NT2/D1 (cell line): ENCODE data around the gene CUL1.

Source experiments
- DNase-seq: peaks from one replicate; pipeline ENCODE4 v3.0.0-alpha.2; 2011; ENCODE audit warnings: low read depth, low spot score
- H3K27me3 ChIP-seq: 2 replicates; pipeline ENCODE4 v1.6.0; 2011; ENCODE audit warnings: mild to moderate bottlenecking; ENCODE audit not compliant: insufficient read length, insufficient read depth
- H3K36me3 ChIP-seq: 2 replicates; pipeline ENCODE4 v1.6.1; 2011; ENCODE audit warnings: mild to moderate bottlenecking, low read length, mixed read lengths; ENCODE audit not compliant: insufficient read depth, insufficient read length
- H3K4me1 ChIP-seq: 2 replicates; pipeline ENCODE4 v1.5.1; 2011; ENCODE audit not compliant: insufficient read depth, insufficient read length
- H3K4me3 ChIP-seq: 2 replicates; pipeline ENCODE4 v1.5.1; 2011; ENCODE audit warnings: low read depth; ENCODE audit not compliant: insufficient read length
- H3K9ac ChIP-seq: 2 replicates; pipeline ENCODE4 v1.6.0; 2011; ENCODE audit warnings: low read depth; ENCODE audit not compliant: insufficient read length
- H3K9me3 ChIP-seq: 2 replicates; pipeline ENCODE4 v1.5.1; 2011; ENCODE audit warnings: mild to moderate bottlenecking, low read length; ENCODE audit not compliant: insufficient read depth
- SUZ12 ChIP-seq: IDR thresholded peaks from 2 replicates; pipeline ENCODE4 v1.6.1; 2011; ENCODE audit not compliant: insufficient read length, insufficient read depth; ENCODE audit errors: extremely low read depth
- YY1 ChIP-seq: IDR thresholded peaks from 2 replicates; pipeline ENCODE4 v1.6.1; 2011; ENCODE audit not compliant: insufficient read length, insufficient read depth
- ZNF274 ChIP-seq: IDR thresholded peaks from 2 replicates; pipeline ENCODE4 v1.6.1; 2011; ENCODE audit warnings: mild to moderate bottlenecking, low read depth, low read length

The CUL1 gene

GRCh38 chr7:148811892-148812291 is 113.2 kb downstream of the CUL1 start:
- no peak for DNase-seq
- H3K4me1 ChIP-seq = no peaks in the 10 kb centered on the region
- H3K4me3 ChIP-seq = no peak overlapping the region
- peaks cover 68% of the 10 kb centered on the region for H3K36me3 ChIP-seq
- no peaks in the 10 kb centered on the region for H3K9me3 ChIP-seq
- H3K9ac ChIP-seq = no peak overlapping the region
- TF ChIP-seq SUZ12 (no peak), YY1 (no peak), ZNF274 (no peak)
- H3K27me3 ChIP-seq = no peaks in the 10 kb centered on the region

GRCh38 chr7:148813890-148814289 is 115.2 kb downstream of the CUL1 start:
- Histone ChIP-seq H3K4me1 (no peaks in the 10 kb centered on the region), H3K36me3 (peaks cover 64% of the 10 kb centered on the region), H3K27me3 (no peaks in the 10 kb centered on the region), H3K9me3 (no peaks in the 10 kb centered on the region), H3K9ac (no peak overlapping the region), H3K4me3 (no peak overlapping the region)
- TF ChIP-seq YY1 (no peak), SUZ12 (no peak), ZNF274 (no peak)
- no peak for DNase-seq

- no peaks in the 10 kb centered on the region for H3K9me3 ChIP-seq
- no peak for DNase-seq
- peaks cover 61% of the 10 kb centered on the region for H3K36me3 ChIP-seq
- no peak overlapping the region for H3K4me3 ChIP-seq
- no peaks in the 10 kb centered on the region for H3K4me1 ChIP-seq
- no peaks in the 10 kb centered on the region for H3K27me3 ChIP-seq
- H3K9ac ChIP-seq = no peak overlapping the region
- TF ChIP-seq SUZ12 (no peak), ZNF274 (no peak)
Measured at GRCh38 chr7:148814922-148815559, 116.3 kb downstream of the CUL1 start.

- Histone ChIP-seq H3K4me3 (no peak overlapping the region), H3K9me3 (no peaks in the 10 kb centered on the region), H3K27me3 (no peaks in the 10 kb centered on the region), H3K9ac (no peak overlapping the region), H3K4me1 (no peaks in the 10 kb centered on the region), H3K36me3 (peaks cover 60% of the 10 kb centered on the region)
- TF ChIP-seq ZNF274 (no peak), YY1 (no peak), SUZ12 (no peak)
- DNase-seq = no peak
Measured at GRCh38 chr7:148815612-148816011, 116.9 kb downstream of the CUL1 start.

- Histone ChIP-seq H3K27me3 (no peaks in the 10 kb centered on the region), H3K4me1 (no peaks in the 10 kb centered on the region), H3K4me3 (no peak overlapping the region), H3K9me3 (no peaks in the 10 kb centered on the region), H3K36me3 (peaks cover 44% of the 10 kb centered on the region), H3K9ac (no peak overlapping the region)
- TF ChIP-seq SUZ12 = no peak
- no peak for TF ChIP-seq YY1
- no peak for TF ChIP-seq ZNF274
- no peak for DNase-seq
Measured at GRCh38 chr7:148819697-148820360, 121.1 kb downstream of the CUL1 start.

GRCh38 chr7:148821422-148821821 is 122.7 kb downstream of the CUL1 start:
- Histone ChIP-seq H3K27me3 (no peaks in the 10 kb centered on the region), H3K36me3 (peaks cover 40% of the 10 kb centered on the region), H3K9me3 (no peaks in the 10 kb centered on the region), H3K9ac (no peak overlapping the region), H3K4me1 (no peaks in the 10 kb centered on the region), H3K4me3 (no peak overlapping the region)
- DNase-seq = no peak
- TF ChIP-seq SUZ12 (no peak), ZNF274 (no peak), YY1 (no peak)

- Histone ChIP-seq H3K9me3 (no peaks in the 10 kb centered on the region), H3K9ac (no peak overlapping the region), H3K27me3 (no peaks in the 10 kb centered on the region), H3K36me3 (peaks cover 39% of the 10 kb centered on the region), H3K4me3 (no peak overlapping the region), H3K4me1 (no peaks in the 10 kb centered on the region)
- TF ChIP-seq YY1 (no peak), ZNF274 (no peak), SUZ12 (no peak)
- DNase-seq = no peak
Measured at GRCh38 chr7:148824864-148825263, 126.2 kb downstream of the CUL1 start.
